DOHH2 (cell line): ENCODE data around the gene RBBP8NL.

Source experiments
- H3F3A ChIP-seq: fragments of 200-600 bp; sonication (generic), shearing (Covaris generic); 2 replicates; pipeline ENCODE4 v1.6.0; 2016; ENCODE audit warnings: antibody characterized with exemption, mild to moderate bottlenecking; ENCODE audit not compliant: control insufficient read depth, insufficient read depth
- H3K27ac ChIP-seq: fragments of 200-600 bp; sonication (generic); 2 replicates; pipeline ENCODE4 v1.5.1; 2014; ENCODE audit warnings: low read depth, mild to moderate bottlenecking, low read length, moderate library complexity
- H3K27me3 ChIP-seq: fragments of 200-600 bp; sonication (generic); 2 replicates; pipeline ENCODE4 v1.6.1; 2014; ENCODE audit warnings: mild to moderate bottlenecking, low read length, mixed read lengths; ENCODE audit not compliant: control insufficient read depth
- H3K36me3 ChIP-seq: fragments of 200-600 bp; sonication (generic); 2 replicates; pipeline ENCODE4 v1.6.1; 2014; ENCODE audit warnings: mild to moderate bottlenecking, low read length, moderate library complexity, mixed read lengths; ENCODE audit not compliant: control insufficient read depth
- H3K4me1 ChIP-seq: fragments of 200-600 bp; sonication (generic); 2 replicates; pipeline ENCODE4 v1.6.1; 2014; ENCODE audit warnings: mild to moderate bottlenecking, low read length, mixed read lengths; ENCODE audit not compliant: control insufficient read depth
- H3K4me2 ChIP-seq: fragments of 200-600 bp; sonication (generic); 2 replicates; pipeline ENCODE4 v1.6.0; 2014; ENCODE audit warnings: mild to moderate bottlenecking, low read length, moderate library complexity
- H3K4me3 ChIP-seq: fragments of 200-600 bp; sonication (generic); 2 replicates; pipeline ENCODE4 v1.5.1; 2014; ENCODE audit warnings: mild to moderate bottlenecking, low read length, mixed read lengths
- H3K79me2 ChIP-seq: fragments of 200-600 bp; sonication (generic); 2 replicates; pipeline ENCODE4 v1.6.1; 2014; ENCODE audit warnings: mild to moderate bottlenecking, low read length, mixed read lengths; ENCODE audit not compliant: control insufficient read depth
- H3K9me2 ChIP-seq: fragments of 200-600 bp; sonication (generic); replicated peaks from 2 replicates; pipeline ENCODE4 v1.6.1; 2014; ENCODE audit warnings: mild to moderate bottlenecking, low read length, mixed read lengths; ENCODE audit not compliant: control insufficient read depth
- H3K9me3 ChIP-seq: fragments of 200-600 bp; sonication (generic); 2 replicates; pipeline ENCODE4 v1.6.1; 2014; ENCODE audit warnings: antibody characterized with exemption, low read length, mixed read lengths; ENCODE audit not compliant: control insufficient read depth, insufficient read depth
- H4K20me1 ChIP-seq: fragments of 200-600 bp; sonication (generic); 2 replicates; pipeline ENCODE4 v1.6.0; 2014; ENCODE audit warnings: low read depth, mild to moderate bottlenecking, antibody characterized with exemption, low read length, moderate library complexity; ENCODE audit not compliant: control insufficient read depth, insufficient read depth
- EZH2phosphoT487 ChIP-seq: fragments of 200-600 bp; sonication (generic); IDR thresholded peaks from 2 replicates; pipeline ENCODE4 v1.6.1; 2017; ENCODE audit warnings: borderline replicate concordance, mild to moderate bottlenecking, antibody characterized with exemption, low read length, moderate library complexity, mixed read lengths
- TF ChIP-seq, protein P1 (sequence below): fragments of 200-600 bp; sonication (generic); IDR thresholded peaks from one replicate; pipeline ENCODE4 v1.5.1; 2014; ENCODE audit warnings: antibody characterized with exemption, mild to moderate bottlenecking, low read depth, low read length; ENCODE audit not compliant: poor library complexity, severe bottlenecking

The RBBP8NL gene

GRCh38 chr20:62389601-62390087 lies 37.7 kb downstream of the RBBP8NL start:
- Histone ChIP-seq H3K9me3 (no peaks in the 10 kb centered on the region), H3K36me3 (peaks cover 63% of the 10 kb centered on the region), H3K4me1 (peaks cover 21% of the 10 kb centered on the region), H4K20me1 (peaks cover 11% of the 10 kb centered on the region), H3K27me3 (no peaks in the 10 kb centered on the region), H3K4me3 (no peak overlapping the region), H3F3A (peaks cover 34% of the 10 kb centered on the region), H3K79me2 (peaks cover 51% of the 10 kb centered on the region), H3K4me2 (no peak overlapping the region), H3K9me2 (no peaks in the 10 kb centered on the region), H3K27ac (no peak overlapping the region)
- TF ChIP-seq EZH2phosphoT487, result no peak
- TF ChIP-seq, protein P1, sequence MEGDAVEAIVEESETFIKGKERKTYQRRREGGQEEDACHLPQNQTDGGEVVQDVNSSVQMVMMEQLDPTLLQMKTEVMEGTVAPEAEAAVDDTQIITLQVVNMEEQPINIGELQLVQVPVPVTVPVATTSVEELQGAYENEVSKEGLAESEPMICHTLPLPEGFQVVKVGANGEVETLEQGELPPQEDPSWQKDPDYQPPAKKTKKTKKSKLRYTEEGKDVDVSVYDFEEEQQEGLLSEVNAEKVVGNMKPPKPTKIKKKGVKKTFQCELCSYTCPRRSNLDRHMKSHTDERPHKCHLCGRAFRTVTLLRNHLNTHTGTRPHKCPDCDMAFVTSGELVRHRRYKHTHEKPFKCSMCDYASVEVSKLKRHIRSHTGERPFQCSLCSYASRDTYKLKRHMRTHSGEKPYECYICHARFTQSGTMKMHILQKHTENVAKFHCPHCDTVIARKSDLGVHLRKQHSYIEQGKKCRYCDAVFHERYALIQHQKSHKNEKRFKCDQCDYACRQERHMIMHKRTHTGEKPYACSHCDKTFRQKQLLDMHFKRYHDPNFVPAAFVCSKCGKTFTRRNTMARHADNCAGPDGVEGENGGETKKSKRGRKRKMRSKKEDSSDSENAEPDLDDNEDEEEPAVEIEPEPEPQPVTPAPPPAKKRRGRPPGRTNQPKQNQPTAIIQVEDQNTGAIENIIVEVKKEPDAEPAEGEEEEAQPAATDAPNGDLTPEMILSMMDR, result no peak

- H3K79me2 ChIP-seq, result peaks cover 57% of the 10 kb centered on the region
- H3K4me2 ChIP-seq, result peak overlapping the region; percentile 80
- H3K9me2 ChIP-seq, result no peaks in the 10 kb centered on the region
- no peaks in the 10 kb centered on the region for H3K9me3 ChIP-seq
- TF ChIP-seq EZH2phosphoT487, result no peak
- TF ChIP-seq, protein P1, result peak; percentile 2
- H3K36me3 ChIP-seq, result peaks cover 69% of the 10 kb centered on the region
- H4K20me1 ChIP-seq, result peaks cover 11% of the 10 kb centered on the region
- peaks cover 37% of the 10 kb centered on the region for H3F3A ChIP-seq
- no peaks in the 10 kb centered on the region for H3K27me3 ChIP-seq
- peaks cover 26% of the 10 kb centered on the region for H3K4me1 ChIP-seq
- H3K27ac ChIP-seq, result no peak overlapping the region
- peak overlapping the region; percentile 100 for H3K4me3 ChIP-seq
These were observed 38.3 kb downstream of the RBBP8NL start for GRCh38 chr20:62388839-62389600.

GRCh38 chr20:62387933-62388635 lies 39.3 kb downstream of the RBBP8NL start:
- no peaks in the 10 kb centered on the region for H3K9me2 ChIP-seq
- H3K27ac ChIP-seq, result peak overlapping the region; percentile 78
- H3K4me1 ChIP-seq, result peaks cover 26% of the 10 kb centered on the region
- peak overlapping the region; percentile 80 for H3K4me2 ChIP-seq
- H3F3A ChIP-seq, result peaks cover 37% of the 10 kb centered on the region
- no peaks in the 10 kb centered on the region for H3K9me3 ChIP-seq
- H3K27me3 ChIP-seq, result no peaks in the 10 kb centered on the region
- H3K4me3 ChIP-seq, result peak overlapping the region; percentile 100
- H3K79me2 ChIP-seq, result peaks cover 64% of the 10 kb centered on the region
- peaks cover 67% of the 10 kb centered on the region for H3K36me3 ChIP-seq
- TF ChIP-seq, protein P1, result no peak
- no peak for TF ChIP-seq EZH2phosphoT487
- peaks cover 11% of the 10 kb centered on the region for H4K20me1 ChIP-seq
